Raji (cell line): Measurements from ENCODE around the gene FARP2.

Experiments
- POLR2A ChIP-seq: IDR thresholded peaks from 2 replicates; pipeline ENCODE4 v1.6.1; 2011; ENCODE audit warnings: low read depth, low read length, control low read depth; ENCODE audit not compliant: insufficient read depth

The FARP2 gene

GRCh38 chr2:241461693-241462677 is 105.9 kb downstream of the FARP2 start:
- TF ChIP-seq POLR2A = no peak

GRCh38 chr2:241463276-241464135 is 107.4 kb downstream of the FARP2 start:
- no peak for TF ChIP-seq POLR2A

GRCh38 chr2:241465543-241465942 is 109.5 kb downstream of the FARP2 start:
- TF ChIP-seq POLR2A = no peak

GRCh38 chr2:241466230-241466629 is 110.1 kb downstream of the FARP2 start:
- TF ChIP-seq POLR2A = no peak

- no peak for TF ChIP-seq POLR2A
Observed at GRCh38 chr2:241467777-241468475, 111.8 kb downstream of the FARP2 start.

GRCh38 chr2:241468476-241468781 is 112.3 kb downstream of the FARP2 start:
- TF ChIP-seq POLR2A = no peak

- TF ChIP-seq POLR2A = no peak
Observed at GRCh38 chr2:241469746-241470145, 113.7 kb downstream of the FARP2 start.

GRCh38 chr2:241473399-241473798 is 117.3 kb downstream of the FARP2 start:
- no peak for TF ChIP-seq POLR2A

- TF ChIP-seq POLR2A = no peak
Observed at GRCh38 chr2:241475267-241475666, 119.2 kb downstream of the FARP2 start.

- no peak for TF ChIP-seq POLR2A
Observed at GRCh38 chr2:241478166-241478565, 122.1 kb downstream of the FARP2 start.

- no peak for TF ChIP-seq POLR2A
Observed at GRCh38 chr2:241479026-241479898, 123.2 kb downstream of the FARP2 start.

- no peak for TF ChIP-seq POLR2A
Observed at GRCh38 chr2:241481687-241482086, 125.6 kb downstream of the FARP2 start.

GRCh38 chr2:241482126-241482955 is 126.3 kb downstream of the FARP2 start:
- no peak for TF ChIP-seq POLR2A
